PFSK-1 (cell line): ENCODE results near the gene FAHD2A.

Experiments
- POLR2AphosphoS5 ChIP-seq: IDR thresholded peaks from 2 replicates; pipeline ENCODE4 v1.6.1; 2012; ENCODE audit warnings: low read depth, mild to moderate bottlenecking, control low read depth, low read length, moderate library complexity
- REST ChIP-seq, 2 experiments: IDR thresholded peaks; 2 replicates each; pipeline versions ENCODE4 v1.6.1 to v1.8.0; 2011 to 2012; ENCODE audit warnings: low read depth in 2 of 2, low read length in 2 of 2, control low read depth in 1 of 2, inconsistent platforms in 1 of 2, mild to moderate bottlenecking in 1 of 2, moderate library complexity in 1 of 2; ENCODE audit not compliant: insufficient read depth in 1 of 2
- SIN3A ChIP-seq: IDR thresholded peaks from 2 replicates; pipeline ENCODE4 v1.6.1; 2012; ENCODE audit warnings: mild to moderate bottlenecking, low read length, moderate library complexity, borderline replicate concordance; ENCODE audit not compliant: insufficient read depth
- TAF1 ChIP-seq: IDR thresholded peaks from 2 replicates; pipeline ENCODE4 v1.6.1; 2012; ENCODE audit warnings: low read length, control low read depth, borderline replicate concordance; ENCODE audit not compliant: insufficient read depth

- TF ChIP-seq REST (IDR thresholded peaks at IDR 0.05; ENCODE audit: insufficient read depth in 1 of 2, low read depth in 2 of 2, low read length in 2 of 2) (no peak), POLR2AphosphoS5 (no peak), TAF1 (no peak), SIN3A (no peak)
Measured at GRCh38 chr2:95377216-95378123, 25.0 kb upstream of the FAHD2A start.
